ENCODE measurements around the gene LMAN2L. TPM values are rescaled to one million over a fixed set of nuclear protein-coding genes. Genes with fewer than 3 reads are reported as not detected.

LMAN2L gene
- total RNA-seq, 2 experiments from 2014 or later, result 1.1 to 1.8 TPM

GRCh38 chr2:96683972-96684820 is 55.7 kb downstream of the LMAN2L start:
- intact Hi-C loops (cut with DNase I, micrococcal nuclease), result no loop called here
- no peaks in the 10 kb centered on the region for H3K4me1 ChIP-seq (ENCODE audit: insufficient read depth, low read length)
- no peaks in the 10 kb centered on the region for H3K27me3 ChIP-seq (ENCODE audit: control insufficient read depth in 1 of 2, insufficient read depth in 2 of 2, low read length in 2 of 2)
- POLR2A ChIA-PET, result no interaction called here
- no peaks in the 10 kb centered on the region for H3K4me1 Mint-ChIP-seq (ENCODE audit: low read depth)
- H3K27me3 Mint-ChIP-seq, result peaks cover 3% of the 10 kb centered on the region
- CTCF ChIA-PET, result no interaction called here
- H3K9me3 ChIP-seq (ENCODE audit: control insufficient read depth in 1 of 2, insufficient read depth in 1 of 2, low read length in 2 of 2), result no peaks in the 10 kb centered on the region
- H3K4me3 ChIP-seq (ENCODE audit: low read length), result no peak overlapping the region
- H3K9me3 Mint-ChIP-seq, result no peaks in the 10 kb centered on the region
- no peak for TF ChIP-seq CTCF (IDR thresholded peaks at IDR 0.05)
- no peak overlapping the region for H3K27ac Mint-ChIP-seq
- no peak for ATAC-seq (ENCODE audit: poor library complexity)
- no peak for DNase-seq
- no peaks in the 10 kb centered on the region for H3K36me3 Mint-ChIP-seq (ENCODE audit: low read depth)
- no peaks in the 10 kb centered on the region for H3K36me3 ChIP-seq (ENCODE audit: insufficient read depth, low read length)
- H3K27ac ChIP-seq (ENCODE audit: low read depth in 1 of 2, low read length in 2 of 2), result no peak overlapping the region
- H3K4me3 Mint-ChIP-seq, result no peak overlapping the region

GRCh38 chr2:96683307-96683706 is 56.6 kb downstream of the LMAN2L start:
- H3K9me3 ChIP-seq (ENCODE audit: control insufficient read depth in 1 of 2, insufficient read depth in 1 of 2, low read length in 2 of 2), result no peaks in the 10 kb centered on the region
- no peak overlapping the region for H3K4me3 Mint-ChIP-seq
- peaks cover 3% of the 10 kb centered on the region for H3K27me3 Mint-ChIP-seq
- H3K36me3 Mint-ChIP-seq (ENCODE audit: low read depth), result no peaks in the 10 kb centered on the region
- no peak overlapping the region for H3K27ac Mint-ChIP-seq
- ATAC-seq (ENCODE audit: poor library complexity), result no peak
- intact Hi-C loops (cut with DNase I, micrococcal nuclease), result no loop called here
- POLR2A ChIA-PET, result no interaction called here
- TF ChIP-seq CTCF (IDR thresholded peaks at IDR 0.05), result no peak
- CTCF ChIA-PET, result no interaction called here
- H3K4me3 ChIP-seq (ENCODE audit: low read length), result no peak overlapping the region
- no peaks in the 10 kb centered on the region for H3K4me1 ChIP-seq (ENCODE audit: insufficient read depth, low read length)
- H3K36me3 ChIP-seq (ENCODE audit: insufficient read depth, low read length), result no peaks in the 10 kb centered on the region
- H3K9me3 Mint-ChIP-seq, result no peaks in the 10 kb centered on the region
- H3K27me3 ChIP-seq (ENCODE audit: control insufficient read depth in 1 of 2, insufficient read depth in 2 of 2, low read length in 2 of 2), result no peaks in the 10 kb centered on the region
- DNase-seq, result no peak
- H3K27ac ChIP-seq (ENCODE audit: low read depth in 1 of 2, low read length in 2 of 2), result no peak overlapping the region
- H3K4me1 Mint-ChIP-seq (ENCODE audit: low read depth), result no peaks in the 10 kb centered on the region

DNA sequence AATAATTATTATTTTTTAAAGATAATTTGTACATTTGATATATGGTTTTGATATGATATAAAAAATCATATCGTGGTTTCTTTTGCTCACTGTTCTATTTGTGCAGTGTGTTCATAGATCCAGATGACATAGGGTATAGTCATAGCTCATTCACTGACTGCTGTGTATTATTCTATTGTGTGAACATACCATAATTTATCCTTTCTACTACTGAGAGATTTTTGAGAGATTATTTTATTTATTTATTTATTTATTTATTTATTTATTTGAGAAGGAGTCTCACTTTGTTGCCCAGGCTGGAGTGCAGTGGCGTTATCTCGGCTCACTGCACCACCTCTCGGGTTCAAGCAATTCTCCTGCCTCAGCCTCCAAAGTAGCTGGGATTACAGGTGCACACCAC is 58.3 kb downstream of the LMAN2L start:
- intact Hi-C loops (cut with DNase I, micrococcal nuclease), result no loop called here
- Mint-ChIP-seq H3K27ac (no peak overlapping the region), H3K27me3 (peaks cover 3% of the 10 kb centered on the region), H3K36me3 (ENCODE audit: low read depth) (no peaks in the 10 kb centered on the region), H3K4me3 (no peak overlapping the region), H3K9me3 (no peaks in the 10 kb centered on the region), H3K4me1 (ENCODE audit: low read depth) (no peaks in the 10 kb centered on the region)
- ChIA-PET CTCF (no interaction called here), POLR2A (no interaction called here)
- H3K4me1 ChIP-seq (ENCODE audit: insufficient read depth, low read length), result no peaks in the 10 kb centered on the region
- no peak for DNase-seq
- no peaks in the 10 kb centered on the region for H3K9me3 ChIP-seq (ENCODE audit: control insufficient read depth in 1 of 2, insufficient read depth in 1 of 2, low read length in 2 of 2)
- no peak overlapping the region for H3K4me3 ChIP-seq (ENCODE audit: low read length)
- H3K36me3 ChIP-seq (ENCODE audit: insufficient read depth, low read length), result no peaks in the 10 kb centered on the region
- ATAC-seq (ENCODE audit: poor library complexity), result no peak
- H3K27ac ChIP-seq (ENCODE audit: low read depth in 1 of 2, low read length in 2 of 2), result no peak overlapping the region
- no peak for TF ChIP-seq CTCF (IDR thresholded peaks at IDR 0.05)
- H3K27me3 ChIP-seq (ENCODE audit: control insufficient read depth in 1 of 2, insufficient read depth in 2 of 2, low read length in 2 of 2), result no peaks in the 10 kb centered on the region
